Naive thymus-derived CD4-positive, alpha-beta T cell (primary cell): ENCODE results near the gene TMCC2. TPM values are rescaled to one million over a fixed set of nuclear protein-coding genes. Genes with fewer than 3 reads are reported as not detected.
A peak's percentile ranks its signal among the peaks of the same experiment; 100 is the strongest.

Experiments
- ATAC-seq: fragments of 150-1000 bp; cut with Tn5 transposase; 2 replicates; pipeline ENCODE4 v1.10.0; 2021; ENCODE audit warnings: mild to moderate bottlenecking, moderate library complexity
- CTCF ChIA-PET: fragments of 350-600 bp; sonication (Branson Sonifier 250); formaldehyde crosslinking; loops from one replicate; lab custom pipeline; 2021; ENCODE audit warnings: antibody characterized with exemption; lab: Charles Lee
- POLR2A ChIA-PET: fragments of 350-600 bp; sonication (Branson Sonifier 250); formaldehyde crosslinking; loops from one replicate; lab custom pipeline; 2021; ENCODE audit warnings: antibody characterized with exemption, inconsistent platforms; lab: Charles Lee
- DNase-seq, 9 donors: peaks; one replicate each; pipeline versions ENCODE4 v3.0.0 to v3.0.0-alpha.2; 2020 to 2022; ENCODE audit warnings: mixed read lengths in 1 of 9
- H3K27ac ChIP-seq: one replicate; pipeline ENCODE4 v1.7.0; 2013; ENCODE audit warnings: mild to moderate bottlenecking, low read depth, low read length, moderate library complexity
- H3K27me3 ChIP-seq, 2 donors: one replicate each; pipeline ENCODE4 v1.7.0; 2013; ENCODE audit warnings: low read length in 2 of 2, mild to moderate bottlenecking in 2 of 2, moderate library complexity in 2 of 2; ENCODE audit not compliant: control insufficient read depth in 2 of 2, insufficient read depth in 2 of 2
- H3K36me3 ChIP-seq, 3 experiments: 1 replicate in 2 of 3; 2 replicates in 1 of 3; pipeline ENCODE4 v1.7.0; 2013; ENCODE audit warnings: low read length in 3 of 3, mild to moderate bottlenecking in 3 of 3, moderate library complexity in 1 of 3; ENCODE audit not compliant: insufficient read depth in 3 of 3, control insufficient read depth in 2 of 3
- H3K4me1 ChIP-seq, 2 donors: one replicate each; pipeline ENCODE4 v1.7.0; 2013; ENCODE audit warnings: low read length in 2 of 2, mild to moderate bottlenecking in 2 of 2, moderate library complexity in 1 of 2; ENCODE audit not compliant: control insufficient read depth in 2 of 2, insufficient read depth in 2 of 2
- H3K4me3 ChIP-seq: 2 replicates; pipeline ENCODE4 v1.7.0; 2013; ENCODE audit warnings: mild to moderate bottlenecking, low read length
- H3K9me3 ChIP-seq, 3 experiments: 1 replicate in 2 of 3; 2 replicates in 1 of 3; pipeline ENCODE4 v1.7.0; 2013; ENCODE audit warnings: low read length in 3 of 3; ENCODE audit not compliant: control insufficient read depth in 2 of 3
- H3K27ac Mint-ChIP-seq, 9 donors: one replicate each; pipeline ENCODE4 v1.8.0; 2020 to 2022; ENCODE audit warnings: mixed read lengths in 9 of 9, mild to moderate bottlenecking in 8 of 9, moderate library complexity in 5 of 9, inconsistent platforms in 2 of 9
- H3K27me3 Mint-ChIP-seq, 5 donors: one replicate each; pipeline ENCODE4 v1.8.0; 2021 to 2022; ENCODE audit warnings: mixed read lengths in 5 of 5, mild to moderate bottlenecking in 1 of 5
- H3K36me3 Mint-ChIP-seq, 5 donors: one replicate each; pipeline ENCODE4 v1.8.0; 2020 to 2022; ENCODE audit warnings: mixed read lengths in 5 of 5, mild to moderate bottlenecking in 3 of 5, inconsistent platforms in 1 of 5
- H3K4me1 Mint-ChIP-seq, 7 donors: one replicate each; pipeline ENCODE4 v1.8.0; 2020 to 2022; ENCODE audit warnings: mixed read lengths in 7 of 7, mild to moderate bottlenecking in 3 of 7, inconsistent platforms in 1 of 7
- H3K4me3 Mint-ChIP-seq, 10 donors: one replicate each; pipeline ENCODE4 v1.8.0; 2020 to 2022; ENCODE audit warnings: mild to moderate bottlenecking in 10 of 10, mixed read lengths in 10 of 10, moderate library complexity in 6 of 10, inconsistent platforms in 2 of 10
- H3K9me3 Mint-ChIP-seq, 11 donors: one replicate each; pipeline ENCODE4 v1.8.0; 2020 to 2022; ENCODE audit warnings: mixed read lengths in 11 of 11, mild to moderate bottlenecking in 4 of 11, inconsistent platforms in 1 of 11, moderate library complexity in 1 of 11
- intact Hi-C, 2 donors: fragments of 100-400 bp; cut with micrococcal nuclease; formaldehyde crosslinking; loops; one replicate each; pipeline ENCODE4 v1.15.1; 2023
- polyA plus RNA-seq, 2 donors: library from polyadenylated mRNA; unstranded; fragments of 300-500 nt; fragmentation: Illumina TruSeq; gene quantifications; one replicate each; pipeline ENCODE4 v1.2.3, GENCODE V29; 2021
- total RNA-seq, 6 experiments: library from RNA in 5 of 6; stranded (reverse) in 5 of 6; gene quantifications; 1 replicate in 5 of 6; 2 replicates in 1 of 6; pipeline ENCODE4 v1.2.3 and lab custom pipeline; 2021 to 2026

The TMCC2 gene
- total and polyA plus RNA-seq, 7 experiments from 2014 or later = 0.30 to 3.6 (median 1.3) TPM

GRCh38 chr1:205312866-205313562, 85.3 kb downstream of the TMCC2 start:
- intact Hi-C loops = loop anchor here (1.0 kb wide), 4 partner anchors 8 to 28 kb away; partner anchors contain the start of gene NUAK2 (in 2 of the 2)

GRCh38 chr1:205313563-205314308, 86.0 kb downstream of the TMCC2 start:
- ChIA-PET CTCF (interaction anchor here (0.5 to 21.8 kb wide), 8 partner anchors 10 to 40 kb away, joined by 3 to 955 read pairs (median 4); no protein-coding TSS in a partner anchor), POLR2A (interaction anchor here (0.7 to 28.6 kb wide), 10 partner anchors 9 to 318 kb away, joined by 3 to 1119 read pairs (median 5); partner anchors contain the start of gene ELK4)
- Mint-ChIP-seq H3K36me3 (peaks cover 12 to 41% (median 24%) of the 10 kb centered on the region in 5 donors), H3K27me3 (peaks cover 0 to 2% (median 0%) of the 10 kb centered on the region in 5 donors), H3K9me3 (no peaks in the 10 kb centered on the region), H3K4me1 (peaks cover 69 to 99% (median 96%) of the 10 kb centered on the region in 7 donors), H3K4me3 (peak overlapping the region; percentile 86 to 100 (median 92)), H3K27ac (peak overlapping the region; percentile 89 to 99 (median 96))
- intact Hi-C loops = loop anchor here (1.0 kb wide), 4 partner anchors 8 to 28 kb away; partner anchors contain the start of gene NUAK2 (in 2 of the 2)
- no peaks in the 10 kb centered on the region for H3K9me3 ChIP-seq
- H3K4me3 ChIP-seq = peak overlapping the region; percentile 61
- peaks cover 52 to 85% of the 10 kb centered on the region in 2 donors for H3K4me1 ChIP-seq
- H3K27me3 ChIP-seq = no peaks in the 10 kb centered on the region
- DNase-seq (peak in 8 of 9 donors; percentile 39 to 67 (median 53)), ATAC-seq (peak; percentile 83)
- peaks cover 19 to 43% (median 21%) of the 10 kb centered on the region in 3 experiments for H3K36me3 ChIP-seq
- peak overlapping the region; percentile 89 for H3K27ac ChIP-seq

More at GRCh38 chr1:205312866-205313562, 85.3 kb downstream of the TMCC2 start:
- no peaks in the 10 kb centered on the region for H3K9me3 Mint-ChIP-seq
- CTCF ChIA-PET = interaction anchor here (0.7 to 21.8 kb wide), 6 partner anchors 9 to 34 kb away, joined by 3 to 955 read pairs (median 5); no protein-coding TSS in a partner anchor
- peaks cover 26 to 46% (median 27%) of the 10 kb centered on the region in 3 experiments for H3K36me3 ChIP-seq
- H3K4me3 Mint-ChIP-seq = peak overlapping the region; percentile 86 to 100 (median 92)
- peak overlapping the region; percentile 89 for H3K27ac ChIP-seq
- ATAC-seq (no peak), DNase-seq (peak in 5 of 9 donors; percentile 30 to 41 (median 33))
- peak overlapping the region; percentile 89 to 99 (median 96) for H3K27ac Mint-ChIP-seq
- peaks cover 47 to 78% of the 10 kb centered on the region in 2 donors for H3K4me1 ChIP-seq
- peaks cover 12 to 44% (median 24%) of the 10 kb centered on the region in 5 donors for H3K36me3 Mint-ChIP-seq
- H3K4me3 ChIP-seq = peak overlapping the region; percentile 61
- no peaks in the 10 kb centered on the region for H3K9me3 ChIP-seq
- peaks cover 69 to 99% (median 96%) of the 10 kb centered on the region in 7 donors for H3K4me1 Mint-ChIP-seq
- no peaks in the 10 kb centered on the region for H3K27me3 ChIP-seq
- POLR2A ChIA-PET = interaction anchor here (1.4 to 28.6 kb wide), 7 partner anchors 10 to 33 kb away, joined by 3 to 1119 read pairs (median 6); no protein-coding TSS in a partner anchor
- H3K27me3 Mint-ChIP-seq = no peaks in the 10 kb centered on the region

GRCh38 chr1:205315008-205315618, 87.4 kb downstream of the TMCC2 start:
- Mint-ChIP-seq H3K36me3 (peaks cover 12 to 40% (median 26%) of the 10 kb centered on the region in 5 donors), H3K27me3 (peaks cover 0 to 2% (median 0%) of the 10 kb centered on the region in 5 donors), H3K27ac (peak overlapping the region; percentile 89 to 99 (median 96)), H3K4me1 (peaks cover 76 to 98% (median 92%) of the 10 kb centered on the region in 7 donors), H3K4me3 (peak overlapping the region; percentile 86 to 100 (median 92)), H3K9me3 (peaks cover 0 to 3% (median 0%) of the 10 kb centered on the region in 11 donors)
- DNase-seq (no peak), ATAC-seq (no peak)
- Histone ChIP-seq H3K27me3 (no peaks in the 10 kb centered on the region), H3K27ac (peak overlapping the region; percentile 89), H3K4me1 (peaks cover 60 to 88% of the 10 kb centered on the region in 2 donors), H3K36me3 (peaks cover 16 to 29% (median 18%) of the 10 kb centered on the region in 3 experiments), H3K9me3 (no peaks in the 10 kb centered on the region), H3K4me3 (peak overlapping the region; percentile 11)
- POLR2A ChIA-PET = interaction anchor here (0.6 to 28.6 kb wide), 7 partner anchors 8 to 35 kb away, joined by 3 to 1119 read pairs (median 7); no protein-coding TSS in a partner anchor
- intact Hi-C loops = loop anchor here in 1 of 2 donors (5.0 kb wide), 1 partner anchor 88 kb away; the partner anchor contains the start of gene TMCC2
- CTCF ChIA-PET = interaction anchor here (2.0 to 21.8 kb wide), 3 partner anchors 10 to 36 kb away, joined by 5 to 955 read pairs (median 28); no protein-coding TSS in a partner anchor

DNA sequence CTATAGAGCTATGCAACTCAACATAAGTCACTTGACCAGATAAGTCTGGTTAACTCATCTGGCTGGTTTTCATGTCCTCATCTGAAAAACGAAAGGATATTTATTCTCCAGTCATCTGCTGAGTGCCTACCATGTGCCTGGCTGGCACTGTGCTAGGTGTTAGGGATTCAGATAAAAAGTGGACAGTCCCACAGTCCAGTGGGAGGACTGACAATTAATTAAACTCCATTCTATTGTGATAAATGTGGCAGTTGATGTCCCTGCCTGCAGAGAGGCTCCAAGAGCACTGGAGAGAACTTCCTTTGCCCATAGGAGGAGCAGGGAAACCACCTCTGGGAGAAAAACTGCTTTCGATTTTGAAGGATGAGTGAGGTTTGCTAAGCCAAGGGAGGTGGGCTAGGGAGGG, 88.4 kb downstream of the TMCC2 start:
- H3K9me3 Mint-ChIP-seq = peaks cover 0 to 3% (median 0%) of the 10 kb centered on the region in 11 donors
- peak overlapping the region; percentile 95 for H3K4me3 ChIP-seq

DNA sequence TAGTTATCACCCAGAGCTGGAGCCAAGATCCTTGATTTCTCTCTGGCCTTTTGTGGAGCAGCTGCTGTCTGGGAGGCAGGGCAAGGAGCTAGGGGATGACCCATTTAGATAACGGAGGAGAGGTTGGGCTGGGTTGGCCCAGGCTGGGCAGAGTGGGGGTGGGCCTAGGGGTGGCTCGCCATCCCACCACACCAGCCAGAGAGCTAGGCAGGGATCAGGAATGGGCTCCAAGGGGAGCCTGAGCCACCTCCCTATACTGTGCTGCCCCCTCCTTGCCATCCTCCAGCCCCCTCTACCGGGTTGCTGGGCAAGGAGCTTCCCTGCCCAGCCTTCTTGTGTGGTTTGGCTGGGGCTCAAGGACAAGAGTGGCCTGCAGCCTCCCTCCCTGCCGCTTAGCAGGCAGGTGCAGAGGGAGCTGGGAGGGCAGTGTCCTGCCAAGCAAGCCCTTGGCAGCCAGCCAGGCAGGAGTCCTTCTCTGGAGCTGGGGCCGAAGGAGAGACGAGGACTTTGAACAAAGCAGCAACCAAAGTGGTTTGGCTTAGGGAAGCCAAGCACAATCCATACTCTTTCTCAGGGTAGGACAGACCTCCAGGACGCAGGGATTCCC, 89.7 kb downstream of the TMCC2 start:
- DNase-seq (no peak), ATAC-seq (no peak)
- Mint-ChIP-seq H3K4me1 (peaks cover 60 to 85% (median 78%) of the 10 kb centered on the region in 7 donors), H3K27ac (peak overlapping the region; percentile 36 to 99 (median 92)), H3K9me3 (peaks cover 0 to 3% (median 0%) of the 10 kb centered on the region in 11 donors), H3K27me3 (peaks cover 0 to 2% (median 0%) of the 10 kb centered on the region in 5 donors), H3K4me3 (peak overlapping the region; percentile 71 to 100 (median 96)), H3K36me3 (peaks cover 7 to 27% (median 20%) of the 10 kb centered on the region in 5 donors)
- peaks cover 0 to 18% (median 0%) of the 10 kb centered on the region in 3 experiments for H3K36me3 ChIP-seq
- H3K27me3 ChIP-seq = no peaks in the 10 kb centered on the region
- ChIA-PET CTCF (interaction anchor here (0.6 to 21.8 kb wide), 4 partner anchors 8 to 340 kb away, joined by 3 to 955 read pairs (median 5); no protein-coding TSS in a partner anchor), POLR2A (interaction anchor here (0.7 to 28.6 kb wide), 6 partner anchors 10 to 88 kb away, joined by 3 to 1119 read pairs (median 8); no protein-coding TSS in a partner anchor)
- H3K4me1 ChIP-seq = peaks cover 53 to 73% of the 10 kb centered on the region in 2 donors
- no peaks in the 10 kb centered on the region for H3K9me3 ChIP-seq
- intact Hi-C loops = loop anchor here in 1 of 2 donors (5.0 kb wide), 1 partner anchor 90 kb away; the partner anchor contains the start of gene TMCC2
- peak overlapping the region; percentile 95 for H3K4me3 ChIP-seq
- H3K27ac ChIP-seq = peak overlapping the region; percentile 89

More for the DNA sequence above, 88.4 kb downstream of the TMCC2 start:
- no peak for ATAC-seq
- POLR2A ChIA-PET = interaction anchor here (0.6 to 28.6 kb wide), 5 partner anchors 10 to 36 kb away, joined by 3 to 1119 read pairs (median 3); no protein-coding TSS in a partner anchor
- peaks cover 70 to 89% (median 84%) of the 10 kb centered on the region in 7 donors for H3K4me1 Mint-ChIP-seq
- CTCF ChIA-PET = interaction anchor here (2.3 to 21.8 kb wide), 2 partner anchors 9 to 37 kb away, joined by 7 to 955 read pairs; no protein-coding TSS in a partner anchor
- Histone ChIP-seq H3K36me3 (peaks cover 6 to 27% (median 10%) of the 10 kb centered on the region in 3 experiments), H3K27me3 (no peaks in the 10 kb centered on the region), H3K4me1 (peaks cover 54 to 79% of the 10 kb centered on the region in 2 donors), H3K27ac (peak overlapping the region; percentile 89), H3K9me3 (no peaks in the 10 kb centered on the region)
- H3K27me3 Mint-ChIP-seq = peaks cover 0 to 2% (median 0%) of the 10 kb centered on the region in 5 donors
- peaks cover 9 to 38% (median 27%) of the 10 kb centered on the region in 5 donors for H3K36me3 Mint-ChIP-seq
- H3K4me3 Mint-ChIP-seq = peak overlapping the region; percentile 71 to 100 (median 96)
- intact Hi-C loops = loop anchor here in 1 of 2 donors (5.0 kb wide), 1 partner anchor 89 kb away; the partner anchor contains the start of gene TMCC2
- peak in 1 of 9 donors; percentile 25 for DNase-seq
- H3K27ac Mint-ChIP-seq = peak overlapping the region; percentile 66 to 99 (median 92)
